Mesothelial cell of epicardium (in vitro differentiated cells): ENCODE results near the gene SLC44A1. TPM values are rescaled to one million over a fixed set of nuclear protein-coding genes. Genes with fewer than 3 reads are reported as not detected.

Experiments
- DNase-seq, 2 experiments: peaks; one replicate each; pipeline ENCODE4 v3.0.0; 2021; ENCODE audit warnings: low spot score in 2 of 2; ENCODE audit not compliant: unreplicated experiment in 2 of 2
- H3K27ac Mint-ChIP-seq: 2 replicates; pipeline ENCODE4 v1.8.0; 2021; ENCODE audit warnings: mixed read lengths
- H3K27me3 Mint-ChIP-seq: 2 replicates; pipeline ENCODE4 v1.8.0; 2021; ENCODE audit warnings: low read depth, mixed read lengths
- H3K36me3 Mint-ChIP-seq: 2 replicates; pipeline ENCODE4 v1.8.0; 2021; ENCODE audit warnings: mixed read lengths
- H3K4me1 Mint-ChIP-seq: 2 replicates; pipeline ENCODE4 v1.8.0; 2021; ENCODE audit warnings: mixed read lengths
- H3K4me3 Mint-ChIP-seq: 2 replicates; pipeline ENCODE4 v1.8.0; 2021; ENCODE audit warnings: mild to moderate bottlenecking, moderate library complexity, mixed read lengths
- H3K9me3 Mint-ChIP-seq: 2 replicates; pipeline ENCODE4 v1.8.0; 2021; ENCODE audit warnings: mixed read lengths
- total RNA-seq: library from RNA; stranded (reverse); gene quantifications from 3 replicates; pipeline ENCODE4 v1.2.1, GENCODE V29; 2021
- TF ChIP-seq, protein P1 (sequence below): fragments of 200-600 bp; sonication (generic); IDR thresholded peaks from one replicate; pipeline ENCODE4 v1.5.0; 2021; ENCODE audit warnings: antibody characterized with exemption; ENCODE audit not compliant: unreplicated experiment

Gene SLC44A1
- total RNA-seq, 1 donor from 2014 or later = 49.0 TPM

DNA sequence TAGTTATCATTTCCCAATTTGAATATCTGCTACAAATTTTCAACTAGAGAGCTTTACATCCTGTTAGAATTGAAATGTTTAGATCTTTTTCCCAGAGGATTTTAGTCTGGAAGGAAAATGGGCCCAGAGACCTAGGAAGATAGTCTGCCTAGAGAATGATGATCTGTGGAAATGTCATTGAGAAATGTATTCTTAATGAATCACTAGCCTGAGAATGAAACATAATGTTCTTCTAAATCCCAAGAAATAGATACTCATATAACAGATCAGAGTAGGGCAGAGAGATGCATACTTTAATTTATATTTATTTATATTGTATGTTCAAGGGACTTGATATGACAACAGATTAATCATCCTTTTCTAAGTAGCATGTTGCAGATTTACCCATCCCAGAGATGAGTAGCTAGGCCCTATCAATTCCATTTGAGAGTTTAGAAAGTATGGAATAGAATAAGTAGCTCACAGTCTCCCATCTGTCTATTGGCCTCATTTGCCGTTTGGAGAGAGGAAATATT lies 25.1 kb upstream of the SLC44A1 start:
- peaks cover 16% of the 10 kb centered on the region for H3K36me3 Mint-ChIP-seq
- no peak overlapping the region for H3K4me3 Mint-ChIP-seq
- no peak for DNase-seq
- H3K27me3 Mint-ChIP-seq = no peaks in the 10 kb centered on the region
- TF ChIP-seq, protein P1, sequence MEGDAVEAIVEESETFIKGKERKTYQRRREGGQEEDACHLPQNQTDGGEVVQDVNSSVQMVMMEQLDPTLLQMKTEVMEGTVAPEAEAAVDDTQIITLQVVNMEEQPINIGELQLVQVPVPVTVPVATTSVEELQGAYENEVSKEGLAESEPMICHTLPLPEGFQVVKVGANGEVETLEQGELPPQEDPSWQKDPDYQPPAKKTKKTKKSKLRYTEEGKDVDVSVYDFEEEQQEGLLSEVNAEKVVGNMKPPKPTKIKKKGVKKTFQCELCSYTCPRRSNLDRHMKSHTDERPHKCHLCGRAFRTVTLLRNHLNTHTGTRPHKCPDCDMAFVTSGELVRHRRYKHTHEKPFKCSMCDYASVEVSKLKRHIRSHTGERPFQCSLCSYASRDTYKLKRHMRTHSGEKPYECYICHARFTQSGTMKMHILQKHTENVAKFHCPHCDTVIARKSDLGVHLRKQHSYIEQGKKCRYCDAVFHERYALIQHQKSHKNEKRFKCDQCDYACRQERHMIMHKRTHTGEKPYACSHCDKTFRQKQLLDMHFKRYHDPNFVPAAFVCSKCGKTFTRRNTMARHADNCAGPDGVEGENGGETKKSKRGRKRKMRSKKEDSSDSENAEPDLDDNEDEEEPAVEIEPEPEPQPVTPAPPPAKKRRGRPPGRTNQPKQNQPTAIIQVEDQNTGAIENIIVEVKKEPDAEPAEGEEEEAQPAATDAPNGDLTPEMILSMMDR = no peak
- peaks cover 23% of the 10 kb centered on the region for H3K9me3 Mint-ChIP-seq
- peaks cover 6% of the 10 kb centered on the region for H3K4me1 Mint-ChIP-seq
- no peak overlapping the region for H3K27ac Mint-ChIP-seq

DNA sequence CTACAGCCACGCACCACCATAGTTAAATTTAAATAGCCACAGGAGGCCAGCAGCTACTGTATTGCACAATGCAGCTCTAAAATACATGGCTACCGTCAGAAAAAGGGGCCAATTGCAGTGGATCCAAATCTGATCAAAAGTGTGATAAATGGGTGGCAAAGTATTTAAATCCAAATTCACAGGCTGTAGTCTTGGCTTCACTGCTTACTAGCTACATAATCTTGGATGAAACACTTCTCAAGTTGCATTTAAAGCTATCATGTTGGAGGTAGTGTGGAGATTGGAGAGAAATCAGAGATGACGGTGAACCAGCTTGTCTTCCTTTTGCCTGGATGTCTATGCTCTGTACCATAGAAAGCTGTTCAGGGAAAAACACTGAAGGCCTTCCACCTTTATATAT lies 24.0 kb upstream of the SLC44A1 start:
- Mint-ChIP-seq H3K4me1 (peaks cover 6% of the 10 kb centered on the region), H3K27me3 (no peaks in the 10 kb centered on the region), H3K9me3 (peaks cover 33% of the 10 kb centered on the region), H3K36me3 (peaks cover 21% of the 10 kb centered on the region), H3K4me3 (no peak overlapping the region), H3K27ac (no peak overlapping the region)
- TF ChIP-seq, protein P1 = no peak
- no peak for DNase-seq

DNA sequence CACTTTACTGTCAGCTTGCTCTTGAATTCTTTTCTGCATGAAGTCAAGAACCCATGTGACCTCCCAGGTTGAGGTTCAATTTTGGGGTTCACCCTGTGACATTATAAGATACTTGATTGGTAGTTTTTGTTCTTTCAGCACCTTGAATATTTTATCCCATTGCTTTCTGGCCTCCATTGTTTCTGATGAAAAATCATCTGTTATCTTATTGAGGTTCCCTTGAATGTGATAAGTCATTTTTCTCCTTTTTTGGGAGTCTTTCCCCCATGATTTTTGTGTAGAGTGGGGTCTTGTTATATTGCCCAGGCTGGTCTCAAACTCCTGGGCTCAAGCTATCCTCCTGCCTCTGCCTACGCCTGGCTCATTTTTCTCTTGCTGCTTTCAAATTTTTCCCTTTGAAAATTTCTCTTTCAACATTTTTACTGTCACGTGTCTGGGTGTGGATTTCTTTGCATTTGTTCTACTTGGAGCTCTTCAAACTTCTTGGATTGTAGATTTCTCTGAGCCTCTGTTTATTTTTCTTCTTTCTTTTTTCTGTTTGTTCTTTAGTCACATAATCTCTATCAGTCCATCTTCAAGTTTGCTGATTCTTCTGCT lies 20.8 kb upstream of the SLC44A1 start:
- TF ChIP-seq, protein P1 = no peak
- no peaks in the 10 kb centered on the region for H3K27me3 Mint-ChIP-seq
- H3K4me3 Mint-ChIP-seq = no peak overlapping the region
- H3K9me3 Mint-ChIP-seq = peaks cover 44% of the 10 kb centered on the region
- peaks cover 24% of the 10 kb centered on the region for H3K36me3 Mint-ChIP-seq
- no peak for DNase-seq
- H3K4me1 Mint-ChIP-seq = no peaks in the 10 kb centered on the region
- H3K27ac Mint-ChIP-seq = no peak overlapping the region

DNA sequence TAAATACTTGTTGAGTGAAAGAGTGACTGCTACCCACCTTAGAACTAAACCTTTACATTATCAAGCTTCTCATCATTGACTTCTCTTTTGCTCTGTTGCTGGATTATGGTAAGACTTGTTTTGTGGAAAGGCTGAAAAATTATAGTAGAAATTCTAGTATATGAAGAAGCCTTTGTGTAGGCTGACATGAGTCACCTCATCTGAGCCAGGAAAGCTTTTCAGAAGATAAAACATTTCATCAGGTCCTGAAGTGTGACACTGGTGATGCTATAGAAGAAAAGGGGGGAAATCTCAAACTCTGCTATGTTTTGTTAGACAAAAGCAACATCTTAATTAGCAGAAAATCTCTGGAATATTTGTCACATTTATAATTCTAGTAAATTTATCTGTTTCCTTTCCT lies 18.4 kb upstream of the SLC44A1 start:
- peaks cover 24% of the 10 kb centered on the region for H3K36me3 Mint-ChIP-seq
- no peaks in the 10 kb centered on the region for H3K4me1 Mint-ChIP-seq
- H3K4me3 Mint-ChIP-seq = no peak overlapping the region
- no peak for DNase-seq
- TF ChIP-seq, protein P1 = no peak
- H3K9me3 Mint-ChIP-seq = peaks cover 44% of the 10 kb centered on the region
- no peaks in the 10 kb centered on the region for H3K27me3 Mint-ChIP-seq
- H3K27ac Mint-ChIP-seq = no peak overlapping the region

DNA sequence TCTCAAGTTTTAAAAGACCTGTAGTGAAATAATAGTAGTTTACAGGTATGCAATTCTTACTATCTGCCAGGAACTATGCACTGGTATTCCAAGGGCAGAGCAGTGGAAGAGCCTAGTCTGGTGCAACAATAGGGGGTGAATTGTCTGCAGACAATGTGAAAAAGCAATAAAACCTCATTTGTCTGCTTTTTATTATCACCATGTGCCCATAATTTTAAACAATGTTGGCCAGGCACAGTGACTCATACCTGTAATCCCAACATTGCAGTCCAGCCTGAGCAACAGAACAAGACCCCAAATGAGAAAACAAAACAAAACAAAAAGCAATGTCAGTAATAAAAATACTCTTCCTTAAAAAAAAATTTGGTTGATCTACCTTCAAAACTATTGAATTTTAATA lies 12.2 kb upstream of the SLC44A1 start:
- Mint-ChIP-seq H3K9me3 (no peaks in the 10 kb centered on the region), H3K27me3 (no peaks in the 10 kb centered on the region), H3K27ac (no peak overlapping the region), H3K36me3 (no peaks in the 10 kb centered on the region), H3K4me1 (peaks cover 7% of the 10 kb centered on the region), H3K4me3 (no peak overlapping the region)
- DNase-seq = no peak
- TF ChIP-seq, protein P1 = no peak
